GM21825 (cell line): ENCODE measurements around the gene DAZAP2.
"Not testable (repeated sequence)": the region's sequence is repeated elsewhere in the genome, so short reads cannot be mapped to it uniquely, and the experiment has no call there.

Source experiments
- ATAC-seq: cut with Tn5 transposase; IDR thresholded peaks from one replicate; pipeline ENCODE4 v1.9.1; 2021; ENCODE audit warnings: mild to moderate bottlenecking, moderate library complexity; ENCODE audit not compliant: unreplicated experiment

Gene DAZAP2

DNA sequence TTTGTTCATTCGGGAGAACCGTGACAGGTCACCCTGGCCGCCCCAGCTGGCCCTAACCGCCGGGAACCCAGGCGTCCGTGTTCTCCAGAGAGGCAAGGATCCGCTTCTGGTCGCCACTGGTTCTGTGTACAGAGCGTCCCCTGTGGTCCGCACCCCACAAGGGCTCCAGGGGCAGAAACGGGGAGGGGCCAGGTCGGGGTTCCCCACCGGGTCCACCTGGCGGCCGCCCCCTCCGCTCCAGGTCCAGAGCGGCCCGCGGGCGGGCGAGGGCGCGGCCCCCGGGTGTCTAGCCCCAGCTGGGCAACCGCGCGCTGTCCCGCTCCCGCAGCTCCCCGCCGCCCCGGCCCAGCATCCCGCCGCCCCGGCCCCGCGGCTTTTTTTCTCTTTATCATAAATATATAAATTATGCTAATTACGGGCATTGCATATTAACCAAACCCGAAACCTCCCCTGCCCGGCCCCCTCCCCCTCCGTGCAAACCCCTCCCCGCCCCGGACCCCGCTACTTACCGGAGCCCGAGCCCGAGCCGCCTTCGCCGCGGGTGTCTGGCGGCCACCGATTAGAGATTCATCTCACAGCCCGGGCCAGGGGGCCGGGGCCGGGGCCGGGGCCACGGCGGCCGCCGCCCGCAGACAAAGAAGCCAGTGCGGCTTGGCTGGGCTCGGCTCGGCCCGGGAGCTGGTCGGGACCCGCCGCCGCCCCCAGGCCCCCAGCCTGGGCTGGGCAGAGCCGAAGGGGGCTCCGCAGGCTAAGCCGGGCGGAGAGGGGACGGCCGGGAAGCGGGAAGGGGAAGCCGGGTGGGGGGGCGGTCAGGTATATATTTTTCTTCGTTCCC, 21.3 kb upstream of the DAZAP2 start:
- peak; percentile 44 for ATAC-seq

- peak; percentile 61 for ATAC-seq
Measured at GRCh38 chr12:51217968-51218606, 20.5 kb upstream of the DAZAP2 start, which contains the start of gene POU6F1. Gene POU6F1, minus strand, starts transcription at chr12:51218062. Its CDS starts 11,226 bp downstream, at chr12:51206836.

DNA sequence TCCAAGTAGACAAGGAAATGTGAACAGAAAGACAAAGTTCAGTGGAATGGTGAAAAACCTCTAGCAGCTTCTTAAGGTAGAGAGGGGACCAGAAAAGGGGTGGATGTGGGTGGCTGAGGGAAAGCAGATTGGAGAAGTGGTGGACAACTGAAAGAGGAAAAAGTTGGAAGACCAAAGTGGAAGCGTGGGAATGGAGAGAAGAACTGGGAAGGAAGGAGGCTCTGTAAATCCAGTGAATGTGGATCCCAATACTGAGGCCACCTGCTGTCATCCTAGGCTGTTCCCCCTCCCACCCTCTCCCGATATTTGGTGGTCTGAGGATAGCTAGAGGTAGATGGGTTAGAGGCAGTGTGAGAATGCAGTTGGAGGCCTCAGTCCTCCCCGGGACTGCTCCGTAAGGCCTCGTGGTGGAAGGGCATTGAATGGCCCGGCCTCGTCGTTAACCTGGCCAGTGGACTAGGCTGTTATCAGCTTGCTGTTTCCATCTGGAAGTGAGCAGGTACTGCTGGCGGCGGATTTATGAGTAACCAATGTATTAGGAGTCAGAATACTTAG, 19.9 kb upstream of the DAZAP2 start:
- no peak for ATAC-seq

DNA sequence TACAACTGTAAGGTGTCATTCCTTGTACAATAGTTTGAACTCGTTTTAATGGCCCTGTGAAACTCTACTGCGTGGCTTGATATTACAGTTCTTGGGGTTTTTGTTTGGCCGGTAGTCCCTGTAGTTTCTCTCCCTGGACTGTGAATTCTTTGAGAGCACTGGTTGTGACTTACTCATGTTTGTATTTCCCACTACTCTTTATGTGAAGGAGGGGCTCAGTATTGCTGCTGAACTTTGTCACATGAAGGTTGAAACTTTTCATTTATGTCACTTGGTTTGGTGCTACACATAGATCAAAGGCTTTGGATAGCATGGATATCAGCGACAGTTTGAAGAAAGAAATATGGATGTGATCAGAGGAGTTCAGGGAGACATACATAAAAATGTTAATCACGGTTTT, 19.3 kb upstream of the DAZAP2 start:
- no peak for ATAC-seq

DNA sequence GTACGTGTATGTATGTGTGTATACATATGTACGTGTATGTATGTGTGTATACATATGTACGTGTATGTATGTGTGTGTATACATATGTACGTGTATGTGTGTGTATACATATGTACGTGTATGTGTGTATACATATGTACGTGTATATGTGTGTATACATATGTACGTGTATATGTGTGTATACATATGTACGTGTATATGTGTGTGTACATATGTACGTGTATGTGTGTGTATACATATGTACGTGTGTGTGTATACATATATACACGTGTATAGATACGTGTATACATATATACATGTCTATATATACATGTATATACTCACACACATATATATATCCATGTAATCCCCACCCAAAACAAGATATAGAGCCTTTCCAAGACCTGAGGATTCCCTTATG, 18.8 kb upstream of the DAZAP2 start:
- not testable (repeated sequence) for ATAC-seq

DNA sequence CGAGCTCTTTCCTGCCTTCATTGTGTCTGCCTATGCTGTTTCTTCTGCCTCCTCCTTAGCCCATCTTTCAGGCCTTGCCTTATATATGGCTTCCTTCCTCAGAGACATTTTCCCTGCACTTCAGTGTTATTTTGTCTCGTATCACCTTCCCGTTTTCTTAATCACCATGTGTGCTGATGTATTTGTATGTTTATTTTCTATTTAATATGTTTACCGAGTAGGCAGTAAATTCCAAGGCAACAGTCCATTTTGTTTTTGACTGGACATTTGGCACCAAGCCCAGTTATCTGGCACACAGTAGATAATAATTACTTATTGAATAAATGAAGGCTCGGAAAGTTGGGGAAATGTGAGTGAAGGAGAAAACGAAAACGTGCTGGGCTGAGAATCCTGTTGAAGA, 16.2 kb upstream of the DAZAP2 start:
- no peak for ATAC-seq

GRCh38 chr12:51224625-51225024, 14.0 kb upstream of the DAZAP2 start:
- ATAC-seq = no peak

DNA sequence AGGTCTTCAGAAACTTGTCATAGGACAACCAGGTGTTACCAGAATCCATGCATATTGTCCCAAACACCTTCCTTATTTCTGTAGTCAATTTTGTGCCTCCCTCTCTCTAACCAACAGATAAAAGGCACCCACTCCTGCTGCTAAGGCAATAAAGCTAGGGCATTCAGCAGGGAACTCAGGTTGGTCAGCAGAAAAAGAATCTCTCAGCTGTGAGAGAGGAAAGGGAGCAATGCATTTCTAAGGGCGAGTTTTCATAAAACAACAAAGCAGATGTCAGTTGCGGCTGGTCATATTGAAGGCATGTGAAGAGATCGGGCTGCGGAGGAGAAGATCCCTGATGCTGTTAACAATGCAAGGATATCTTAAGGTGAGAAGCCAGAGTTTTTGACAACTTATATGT, 13.4 kb upstream of the DAZAP2 start:
- ATAC-seq = no peak

- no peak for ATAC-seq
Measured at GRCh38 chr12:51225771-51226170, 12.9 kb upstream of the DAZAP2 start.

DNA sequence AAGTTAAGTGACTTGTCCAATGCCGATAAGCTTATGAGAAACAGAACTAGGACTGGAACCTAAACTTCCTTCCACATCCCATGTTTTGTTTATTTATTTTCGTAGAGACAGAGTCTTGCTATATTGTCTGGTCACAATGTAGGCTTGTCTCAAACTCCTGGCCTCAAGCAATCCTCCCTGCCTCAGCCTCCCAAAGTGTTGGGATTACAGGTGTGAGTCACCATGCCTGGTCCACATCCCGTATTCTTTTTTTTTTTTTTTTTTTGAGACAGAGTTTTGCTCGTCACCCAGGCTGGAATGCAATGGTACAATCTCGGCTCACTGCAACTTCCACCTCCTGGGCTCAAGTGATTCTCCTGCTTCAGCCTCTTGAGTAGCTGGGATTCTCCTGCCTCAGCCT, 11.5 kb upstream of the DAZAP2 start:
- not testable (repeated sequence) for ATAC-seq

DNA sequence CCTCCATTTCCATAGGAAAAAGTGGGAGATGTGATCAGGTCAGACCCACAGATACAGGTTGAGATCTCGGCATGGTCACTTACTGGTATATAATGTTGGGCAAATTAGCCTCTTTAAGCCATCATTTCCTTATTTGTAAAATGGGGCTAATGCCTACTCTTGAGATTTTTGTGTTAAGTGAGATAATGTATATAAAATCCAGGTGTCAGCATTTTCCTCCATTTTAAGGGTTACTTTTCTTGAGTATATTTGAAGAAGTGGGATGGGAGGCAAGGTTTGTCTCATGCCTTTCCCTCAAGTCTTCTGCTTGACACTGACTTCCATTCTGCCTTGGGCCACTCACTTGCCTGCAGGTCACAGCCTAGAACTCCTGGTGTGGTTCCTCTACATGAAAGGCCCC, 10.7 kb upstream of the DAZAP2 start:
- no peak for ATAC-seq

DNA sequence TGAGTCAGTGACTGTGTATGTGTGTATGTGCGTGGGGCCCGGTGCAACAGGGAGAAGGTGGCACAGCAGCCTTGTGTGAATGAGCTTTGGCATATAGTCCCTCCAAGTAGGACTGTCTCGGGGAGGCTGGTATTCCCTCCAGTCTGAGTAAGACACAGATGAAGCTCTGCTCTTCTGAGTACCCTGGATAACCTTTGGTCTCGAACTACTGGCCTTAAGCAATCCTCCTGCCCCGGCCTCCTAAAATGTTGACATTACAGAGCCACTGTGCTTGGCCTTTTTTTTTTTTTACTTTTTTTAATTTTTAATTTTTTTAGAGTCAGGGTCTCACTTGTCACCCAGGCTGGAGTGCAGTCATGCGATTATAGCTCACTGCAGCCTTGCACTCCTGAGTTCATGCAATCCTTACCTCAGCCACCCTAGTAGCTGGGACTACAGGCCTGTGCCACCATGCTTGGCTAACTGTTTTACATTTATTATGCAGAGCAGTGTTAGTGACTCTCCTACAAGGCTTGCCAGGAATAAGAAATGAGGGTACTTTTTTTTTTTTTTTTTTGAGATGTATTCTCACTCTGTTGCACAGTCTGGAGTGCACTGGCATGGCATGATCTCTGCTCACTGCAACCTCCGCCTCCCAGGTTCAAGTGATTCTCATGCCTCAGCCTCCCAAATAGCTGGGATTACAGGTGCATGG, 9.4 kb upstream of the DAZAP2 start:
- ATAC-seq = no peak

DNA sequence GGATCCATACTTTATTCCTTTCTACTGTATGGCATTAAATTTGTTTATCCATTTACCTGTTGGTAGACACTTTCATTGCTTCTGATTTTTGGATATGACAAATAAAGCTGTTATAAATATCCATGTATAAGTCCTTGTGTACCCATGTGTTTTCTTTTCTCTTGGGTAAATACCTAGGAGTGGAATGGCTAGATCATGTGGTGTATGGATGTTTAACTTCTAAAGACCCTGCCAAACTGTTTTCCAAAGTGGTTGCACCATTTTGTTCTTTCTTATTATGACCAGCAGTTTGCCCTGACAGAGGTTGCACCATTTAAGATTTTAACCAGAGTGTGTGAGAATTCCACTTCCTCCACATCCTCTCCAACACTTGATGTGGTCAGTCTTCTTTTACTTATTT, 6.0 kb upstream of the DAZAP2 start:
- no peak for ATAC-seq

DNA sequence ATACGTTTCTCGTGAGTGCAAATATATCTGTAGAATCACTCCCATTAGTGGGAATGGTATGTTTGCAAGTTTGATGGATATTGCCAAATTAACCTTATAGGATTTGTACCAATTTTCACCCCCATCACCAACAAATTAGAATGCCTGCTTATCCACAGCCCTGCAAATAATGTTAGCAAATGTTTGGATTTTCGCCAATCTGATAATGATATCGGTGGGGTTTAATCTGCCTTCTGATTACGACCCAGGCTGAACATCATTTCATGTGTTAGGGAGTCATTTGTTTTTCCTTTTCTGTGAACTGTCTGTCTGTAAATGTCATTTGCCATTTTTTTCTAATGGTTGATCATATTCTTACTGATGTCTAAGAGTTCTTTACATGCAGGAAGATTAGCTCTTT, 4.1 kb upstream of the DAZAP2 start:
- no peak for ATAC-seq

- peak; percentile 8 for ATAC-seq
Measured at GRCh38 chr12:51238037-51238509, 553 bp upstream of the DAZAP2 start.

GRCh38 chr12:51240971-51241370, 2.3 kb downstream of the DAZAP2 start:
- no peak for ATAC-seq

GRCh38 chr12:51242120-51242519, 3.5 kb downstream of the DAZAP2 start:
- no peak for ATAC-seq

DNA sequence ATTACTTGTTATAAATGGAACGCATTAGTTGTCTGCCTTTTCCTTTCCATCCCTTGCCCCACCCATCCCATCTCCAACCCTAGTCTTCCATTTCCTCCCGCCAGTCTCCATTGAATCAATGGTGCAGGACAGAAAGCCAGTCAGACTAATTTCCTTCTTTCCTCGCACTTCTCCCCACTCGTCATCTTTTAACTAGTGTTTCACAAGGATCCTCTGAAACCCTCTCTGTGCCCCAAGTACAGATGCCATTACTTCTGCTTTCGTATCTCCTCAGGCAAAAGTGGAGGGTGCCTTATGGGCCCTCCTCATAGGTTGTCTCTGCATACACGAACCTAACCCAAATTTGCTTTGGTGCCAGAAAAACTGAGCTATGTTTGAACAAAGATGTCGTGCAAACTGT, 4.2 kb downstream of the DAZAP2 start:
- no peak for ATAC-seq

DNA sequence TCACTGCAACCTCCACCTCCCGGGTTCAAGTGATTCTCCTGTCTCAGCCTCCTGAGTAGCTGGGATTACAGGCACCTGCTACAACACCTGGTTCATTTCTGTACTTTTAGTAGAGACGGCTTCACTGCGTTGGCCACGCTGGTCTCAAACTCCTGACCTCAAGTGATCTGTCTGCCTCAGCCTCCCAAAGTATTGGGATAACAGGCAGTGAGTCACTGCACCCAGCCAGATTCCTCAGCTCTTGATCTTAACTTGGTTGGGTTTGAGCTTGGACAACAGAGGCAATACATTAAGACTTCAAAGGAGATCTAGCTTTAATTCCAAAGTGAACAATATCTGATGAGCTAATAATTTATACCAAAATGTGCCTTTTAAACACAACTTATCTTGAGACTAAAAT, 5.6 kb downstream of the DAZAP2 start:
- no peak for ATAC-seq

- no peak for ATAC-seq
Measured at GRCh38 chr12:51245476-51246253, 7.0 kb downstream of the DAZAP2 start.
